ENCODE data around the gene TGIF2.

TGIF2 gene

DNA sequence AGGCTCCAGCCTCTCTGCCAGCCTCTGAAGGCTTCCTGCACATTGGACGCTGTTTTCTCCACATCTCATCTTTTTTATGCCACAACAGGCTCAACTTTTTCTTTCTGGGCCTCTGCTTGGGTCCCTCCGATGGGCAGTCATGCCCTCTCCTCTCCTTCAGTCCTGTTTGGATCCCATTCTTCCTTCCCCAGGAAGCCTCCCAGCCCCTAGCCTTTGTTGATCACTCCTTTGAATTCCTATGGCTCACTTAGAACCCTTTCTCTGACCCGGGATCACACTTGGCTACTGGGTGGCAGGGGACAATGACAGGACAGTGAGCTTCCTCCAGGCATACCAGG, 68.1 kb downstream of the TGIF2 start:
- ATAC-seq (no peak), DNase-seq (ENCODE audit: low spot score in 2 of 2) (no peak)
- Mint-ChIP-seq H3K27ac (peak overlapping the region; percentile 99), H3K9me3 (no peaks in the 10 kb centered on the region), H3K4me3 (peak overlapping the region; percentile 94), H3K36me3 (peaks cover 85% of the 10 kb centered on the region), H3K4me1 (peaks cover 51% of the 10 kb centered on the region)

DNA sequence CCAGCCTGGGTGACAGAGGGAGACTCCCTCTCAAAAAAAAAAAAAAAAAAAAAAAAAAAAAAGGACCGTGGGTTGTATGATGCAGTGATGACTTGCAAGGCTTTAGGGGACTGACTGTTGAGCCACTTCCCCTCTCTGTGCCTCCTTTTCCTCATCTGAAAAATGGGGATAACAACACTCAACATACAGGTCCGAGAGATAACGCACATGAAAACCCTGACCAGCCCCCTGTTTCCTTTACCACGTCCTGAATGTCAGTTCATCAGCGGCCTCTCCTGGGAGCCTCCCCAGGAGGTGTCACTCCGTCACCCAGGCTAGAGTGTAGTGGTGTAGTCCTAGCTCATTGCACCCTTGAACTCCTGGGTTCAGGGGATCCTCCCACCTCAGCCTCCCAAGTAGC, 68.7 kb downstream of the TGIF2 start:
- H3K4me1 Mint-ChIP-seq, result peaks cover 53% of the 10 kb centered on the region
- H3K36me3 Mint-ChIP-seq, result peaks cover 79% of the 10 kb centered on the region
- H3K27ac Mint-ChIP-seq, result peak overlapping the region; percentile 99
- H3K9me3 Mint-ChIP-seq, result no peaks in the 10 kb centered on the region
- DNase-seq (ENCODE audit: low spot score in 2 of 2) (no peak), ATAC-seq (no peak)
- peak overlapping the region; percentile 94 for H3K4me3 Mint-ChIP-seq
